ENCODE results near the gene PRKG1.
"Not testable (repeated sequence)": the region's sequence is repeated elsewhere in the genome, so short reads cannot be mapped to it uniquely, and the experiment has no call there.

PRKG1 gene

GRCh38 chr10:51394039-51394438, 319.8 kb downstream of the PRKG1 start:
- no peak for DNase-seq

DNA sequence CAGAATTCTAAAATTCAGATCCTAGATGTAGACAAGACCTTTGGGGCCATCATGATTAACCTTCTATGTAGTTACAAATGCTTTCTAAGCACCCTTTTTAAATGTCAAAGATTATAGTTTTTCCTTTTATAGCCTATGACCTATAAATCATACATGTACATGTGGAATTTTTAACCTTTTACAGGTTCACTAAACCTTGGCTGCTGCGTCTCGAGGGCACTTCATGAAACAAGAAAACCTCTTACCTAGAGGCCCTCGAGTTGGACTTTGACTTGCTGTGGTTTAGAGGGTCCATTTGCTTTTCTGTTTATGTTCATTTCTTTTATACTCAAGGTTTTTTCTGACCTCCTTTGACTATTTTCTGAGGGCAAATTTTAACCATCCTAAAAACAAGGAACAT, 323.0 kb downstream of the PRKG1 start:
- DNase-seq: no peak

DNA sequence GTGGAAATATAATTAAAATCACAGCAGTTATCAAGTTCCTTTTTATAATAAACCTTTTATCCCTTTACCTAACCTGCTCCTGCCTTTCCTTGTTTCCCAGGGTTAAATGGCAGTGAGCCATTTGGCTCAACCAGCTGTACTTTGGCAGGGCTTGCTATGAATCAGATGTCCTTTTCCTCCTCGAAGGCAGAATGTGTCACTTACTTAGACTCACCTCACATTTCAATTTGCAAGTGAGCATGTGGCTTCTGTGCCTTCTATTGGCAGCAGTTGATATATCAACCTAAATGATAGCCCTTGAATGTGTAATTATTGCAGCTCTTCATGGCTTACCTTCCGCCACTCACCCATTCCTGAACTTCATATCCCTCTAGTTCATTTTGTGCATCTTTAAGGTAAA, 323.4 kb downstream of the PRKG1 start:
- DNase-seq: no peak

DNA sequence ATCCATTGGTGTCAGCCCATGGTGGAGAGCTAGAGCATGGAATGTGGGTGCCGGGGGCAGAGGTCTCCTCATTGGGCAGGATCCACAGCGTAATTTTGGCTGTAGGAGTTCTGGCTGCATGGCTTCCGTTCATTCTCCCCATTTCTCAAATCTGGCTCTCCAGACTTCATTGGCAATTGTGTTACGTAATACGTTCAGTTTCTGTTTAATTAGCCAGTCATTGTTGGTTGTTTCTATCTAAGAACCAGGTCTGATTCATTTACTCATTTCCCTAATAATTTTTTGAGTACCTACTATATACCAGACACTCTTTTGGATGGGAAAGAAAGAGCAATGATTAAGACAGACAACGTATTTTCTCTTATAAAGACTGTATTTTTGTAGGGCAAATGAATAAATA, 325.6 kb downstream of the PRKG1 start:
- DNase-seq: no peak

DNA sequence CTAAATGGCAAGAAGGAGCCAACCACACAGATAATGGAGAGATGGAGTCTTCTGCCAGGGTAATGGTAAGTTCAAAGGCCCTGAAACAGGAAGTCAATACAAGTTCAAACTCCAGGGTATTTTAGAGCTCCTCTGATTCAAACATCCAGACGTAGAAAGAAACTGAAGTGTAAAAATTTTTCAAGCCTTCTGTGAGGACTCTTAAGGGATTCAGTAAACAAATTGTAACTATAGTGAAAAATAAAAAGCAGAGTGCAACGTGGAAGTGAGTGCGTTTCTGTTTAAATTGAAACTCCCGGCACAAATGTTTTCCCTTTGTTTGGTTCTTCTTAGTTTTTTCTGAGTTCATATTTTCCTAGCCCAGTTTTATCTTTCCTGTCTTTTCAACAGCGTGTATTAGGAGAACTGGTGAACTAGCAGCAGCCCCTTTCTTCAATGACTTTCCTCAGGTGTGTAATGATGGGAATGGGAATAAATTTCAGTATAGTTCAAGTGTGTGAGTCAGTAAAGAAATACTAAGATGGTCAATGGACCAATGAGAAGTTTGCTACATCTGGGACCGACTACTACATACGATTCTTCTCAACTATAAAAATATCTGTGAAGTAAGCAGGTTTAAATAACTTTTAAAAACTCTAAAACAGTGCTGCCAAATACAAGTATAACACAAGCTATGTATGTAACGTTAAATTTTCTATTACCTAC, 326.3 kb downstream of the PRKG1 start:
- no peak for DNase-seq

- no peak for DNase-seq
These were observed 329.2 kb downstream of the PRKG1 start for GRCh38 chr10:51403521-51403920.

- no peak for DNase-seq
These were observed 331.5 kb downstream of the PRKG1 start for GRCh38 chr10:51405580-51406351.

GRCh38 chr10:51406581-51406980, 332.3 kb downstream of the PRKG1 start:
- no peak for DNase-seq

DNA sequence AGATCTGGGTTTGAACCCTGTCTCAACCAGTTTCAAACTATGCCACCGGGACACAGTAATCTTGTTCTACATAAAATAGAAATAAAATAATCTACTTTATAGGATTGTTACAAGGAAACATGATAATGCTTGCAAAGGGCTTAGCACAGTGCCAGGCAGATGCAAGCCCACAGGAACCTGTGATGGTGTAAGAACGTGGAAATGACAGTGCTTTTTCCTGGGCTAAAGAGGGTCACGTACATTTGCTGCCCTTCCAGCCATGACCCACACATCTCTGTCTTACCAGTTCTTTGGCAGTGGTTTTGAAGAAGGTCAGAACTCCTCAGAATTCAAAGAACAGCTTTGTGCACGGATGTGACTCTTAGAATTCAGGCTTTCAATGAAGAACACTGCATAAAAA, 342.2 kb downstream of the PRKG1 start:
- DNase-seq: no peak

GRCh38 chr10:51419196-51420093, 345.2 kb downstream of the PRKG1 start:
- DNase-seq: no peak

GRCh38 chr10:51421853-51422252, 347.6 kb downstream of the PRKG1 start:
- no peak for DNase-seq

- DNase-seq: no peak
These were observed 348.2 kb downstream of the PRKG1 start for GRCh38 chr10:51422311-51423120.

DNA sequence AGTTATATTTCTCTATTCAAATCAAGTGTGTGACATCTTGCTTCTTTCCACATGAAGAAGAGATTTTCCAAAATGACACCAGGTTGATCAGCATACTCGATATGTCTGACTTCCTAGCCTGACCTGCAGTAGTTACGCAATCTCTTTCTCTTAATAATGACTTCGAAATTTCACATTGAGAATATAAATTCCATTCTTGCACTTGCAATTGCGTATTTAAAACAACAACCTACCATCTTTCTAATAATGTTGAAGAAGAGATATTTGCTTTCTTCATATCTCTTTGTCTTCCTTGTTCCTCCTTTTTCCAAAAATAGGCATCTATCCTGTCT, 348.8 kb downstream of the PRKG1 start:
- no peak for DNase-seq

- DNase-seq: no peak
These were observed 351.1 kb downstream of the PRKG1 start for GRCh38 chr10:51425431-51425830.

DNA sequence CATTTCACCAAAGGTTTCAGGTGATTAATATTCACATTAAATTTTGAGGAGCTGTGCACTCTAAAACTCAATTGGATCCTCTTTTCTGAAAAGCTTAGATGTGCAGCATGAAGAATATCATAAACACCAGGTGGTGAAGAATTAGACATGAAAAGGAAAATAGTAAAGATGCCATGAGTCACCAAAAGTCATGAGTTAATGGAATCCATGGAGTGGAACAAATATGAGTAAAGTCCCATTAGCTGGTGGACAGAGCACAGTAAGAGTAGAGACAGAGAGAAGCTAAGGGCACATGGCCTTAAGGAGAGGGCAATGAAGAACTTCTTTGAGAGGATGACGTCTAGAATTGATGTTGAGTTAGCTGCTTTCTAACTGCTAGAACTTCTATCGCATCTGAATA, 353.5 kb downstream of the PRKG1 start:
- DNase-seq: no peak

DNA sequence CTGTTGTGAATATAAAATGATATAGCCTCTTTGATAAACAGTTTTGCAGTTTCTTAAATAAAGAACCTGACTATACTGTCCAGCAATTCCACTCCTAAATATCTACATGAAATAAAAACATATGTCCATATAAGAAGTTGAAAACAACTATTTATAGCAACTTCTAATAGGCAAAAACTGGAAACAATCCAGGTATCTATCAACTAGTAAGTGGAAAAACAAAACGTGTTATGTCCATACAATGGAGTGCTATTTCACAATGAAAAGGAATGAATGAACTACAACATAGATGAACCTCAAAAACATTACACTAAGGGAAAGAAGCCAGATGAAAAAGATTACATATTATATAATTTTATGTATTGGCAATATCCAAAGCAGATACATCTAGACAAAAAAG, 356.2 kb downstream of the PRKG1 start:
- DNase-seq: no peak

- DNase-seq: no peak
These were observed 359.7 kb downstream of the PRKG1 start for GRCh38 chr10:51433949-51434475.

DNA sequence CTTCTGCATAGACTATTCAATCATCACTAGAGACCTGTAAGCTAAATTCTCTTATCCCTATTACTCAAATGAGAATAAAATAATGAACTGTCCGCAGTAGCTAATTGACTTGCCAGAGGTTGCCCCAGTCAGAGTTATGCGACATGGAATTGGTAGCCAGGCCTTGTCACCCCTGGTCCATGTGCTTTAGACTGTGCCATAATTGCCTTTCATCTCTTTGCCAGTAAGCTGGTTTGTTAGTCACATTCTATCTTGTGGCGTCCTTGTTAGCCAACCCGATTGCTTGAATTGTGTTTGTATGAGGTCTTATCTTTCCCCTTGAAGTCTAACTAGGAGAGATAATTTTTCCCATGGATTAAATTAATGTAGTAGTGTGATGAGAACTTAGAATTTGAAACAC, 362.5 kb downstream of the PRKG1 start:
- DNase-seq: no peak

GRCh38 chr10:51439645-51440044, 365.4 kb downstream of the PRKG1 start:
- no peak for DNase-seq

DNA sequence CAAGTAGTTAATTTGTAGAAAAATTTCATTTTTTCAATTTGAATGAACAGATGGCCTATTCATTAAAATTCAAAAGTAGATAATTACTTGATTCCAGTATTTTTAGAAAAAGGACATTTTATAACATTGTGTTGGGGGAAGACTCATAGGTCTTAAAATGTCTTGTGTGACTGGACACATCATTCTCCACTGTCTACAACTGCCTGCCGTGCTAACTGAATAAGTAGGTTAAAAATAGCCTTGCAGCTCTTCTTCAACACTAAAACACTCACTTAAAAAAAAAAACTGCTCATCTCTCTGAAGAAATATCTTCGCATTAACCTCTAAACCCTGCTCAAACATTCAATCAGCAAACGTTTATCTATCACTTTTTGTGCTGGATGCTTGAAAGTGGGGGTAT, 371.3 kb downstream of the PRKG1 start:
- DNase-seq: no peak

- DNase-seq: no peak
These were observed 372.8 kb downstream of the PRKG1 start for GRCh38 chr10:51447119-51447518.

- not testable (repeated sequence) for DNase-seq
These were observed 381.5 kb downstream of the PRKG1 start for GRCh38 chr10:51455762-51456161.

GRCh38 chr10:51459476-51459875, 385.2 kb downstream of the PRKG1 start:
- no peak for DNase-seq
